Measurements from ENCODE around the gene DDIAS.

- TF ChIP-seq, protein P1, sequence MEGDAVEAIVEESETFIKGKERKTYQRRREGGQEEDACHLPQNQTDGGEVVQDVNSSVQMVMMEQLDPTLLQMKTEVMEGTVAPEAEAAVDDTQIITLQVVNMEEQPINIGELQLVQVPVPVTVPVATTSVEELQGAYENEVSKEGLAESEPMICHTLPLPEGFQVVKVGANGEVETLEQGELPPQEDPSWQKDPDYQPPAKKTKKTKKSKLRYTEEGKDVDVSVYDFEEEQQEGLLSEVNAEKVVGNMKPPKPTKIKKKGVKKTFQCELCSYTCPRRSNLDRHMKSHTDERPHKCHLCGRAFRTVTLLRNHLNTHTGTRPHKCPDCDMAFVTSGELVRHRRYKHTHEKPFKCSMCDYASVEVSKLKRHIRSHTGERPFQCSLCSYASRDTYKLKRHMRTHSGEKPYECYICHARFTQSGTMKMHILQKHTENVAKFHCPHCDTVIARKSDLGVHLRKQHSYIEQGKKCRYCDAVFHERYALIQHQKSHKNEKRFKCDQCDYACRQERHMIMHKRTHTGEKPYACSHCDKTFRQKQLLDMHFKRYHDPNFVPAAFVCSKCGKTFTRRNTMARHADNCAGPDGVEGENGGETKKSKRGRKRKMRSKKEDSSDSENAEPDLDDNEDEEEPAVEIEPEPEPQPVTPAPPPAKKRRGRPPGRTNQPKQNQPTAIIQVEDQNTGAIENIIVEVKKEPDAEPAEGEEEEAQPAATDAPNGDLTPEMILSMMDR (IDR thresholded peaks at IDR 0.05) = no peak
- TF ChIP-seq POLR2A (IDR thresholded peaks at IDR 0.05) = no peak
- no peak for TF ChIP-seq POLR2AphosphoS5 (IDR thresholded peaks at IDR 0.05)
Observed at GRCh38 chr11:82944198-82944597, 42.7 kb downstream of the DDIAS start.

All from breast epithelium (tissue), 3 donors.